Nucleus accumbens (tissue), 56 donors: ENCODE results near the gene DLGAP1.
A peak's percentile ranks its signal among the peaks of the same experiment; 100 is the strongest.

Experiments used
- DNase-seq, 56 donors: peaks; one replicate each; lab custom pipeline; 2025; lab: John Stamatoyannopoulos, UW

DLGAP1 gene

DNA sequence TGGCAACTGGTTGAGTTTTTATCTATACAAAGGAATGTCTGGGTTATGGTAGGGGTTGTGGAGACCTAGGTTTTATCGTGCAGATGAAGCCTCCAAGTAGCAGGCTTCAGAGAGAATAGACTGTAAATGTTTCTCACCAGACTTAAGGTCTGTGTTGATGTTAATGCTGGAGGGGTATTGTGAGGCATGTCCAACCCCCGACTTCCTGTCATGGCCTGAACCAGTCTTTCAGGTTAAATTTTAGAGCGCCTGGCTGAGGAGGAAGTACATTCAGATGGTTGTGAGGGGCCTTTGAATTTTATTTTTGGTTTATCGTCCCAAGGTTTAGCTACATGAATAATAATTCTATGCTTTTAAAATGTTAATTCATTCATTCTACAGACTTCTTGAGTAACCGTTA lies 435.1 kb downstream of the DLGAP1 start:
- DNase-seq: no peak

- no peak for DNase-seq
Observed at GRCh38 chr18:4017480-4017879, 437.6 kb downstream of the DLGAP1 start.

GRCh38 chr18:4016391-4017049 lies 438.6 kb downstream of the DLGAP1 start:
- DNase-seq: no peak

DNA sequence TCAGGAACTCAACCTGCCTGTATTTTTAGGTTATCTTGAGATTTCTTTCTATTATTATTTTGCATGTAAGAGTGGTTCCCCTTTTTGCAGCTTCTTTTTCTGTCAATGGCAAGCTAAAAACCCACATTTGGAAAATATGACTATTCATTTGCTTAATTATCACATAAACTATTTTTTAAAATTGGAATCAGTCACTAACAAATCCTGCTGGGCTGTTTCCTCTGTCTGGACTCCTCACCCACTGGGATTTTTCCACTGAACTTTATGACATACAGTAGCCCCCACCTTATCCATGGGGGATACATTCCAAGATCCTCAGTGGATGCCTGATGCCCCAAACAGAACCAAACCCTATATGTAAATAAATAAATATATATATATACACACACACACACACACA lies 447.3 kb downstream of the DLGAP1 start:
- no peak for DNase-seq

GRCh38 chr18:4004183-4004829 lies 450.8 kb downstream of the DLGAP1 start:
- DNase-seq: no peak

DNA sequence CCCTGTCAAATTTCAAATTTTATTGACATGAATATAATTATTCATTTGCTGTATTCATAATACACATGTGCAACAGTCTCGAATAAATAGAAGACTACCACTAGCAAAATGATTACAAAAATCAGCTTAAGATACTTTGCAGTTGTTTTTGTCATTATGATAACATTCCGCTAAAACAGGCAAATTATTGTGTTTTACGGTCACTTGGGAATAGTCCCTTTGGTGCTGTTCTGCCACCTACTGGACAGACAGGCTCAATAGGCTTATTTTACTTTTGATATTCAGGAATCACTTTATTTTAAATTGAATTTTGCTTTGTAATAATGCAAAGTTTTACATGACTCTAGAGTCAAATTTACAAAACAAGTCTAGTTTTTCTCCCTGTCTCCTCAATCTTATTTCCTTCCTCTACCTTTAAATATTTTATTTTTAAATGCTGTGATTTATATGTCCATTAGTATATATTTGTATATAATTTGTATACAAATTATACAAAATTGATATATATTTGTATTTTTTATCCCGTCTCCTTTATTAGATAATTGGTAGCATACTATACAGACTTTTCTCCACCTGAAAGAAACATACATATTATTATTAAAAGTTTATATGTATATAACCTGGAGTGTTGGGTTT lies 456.3 kb downstream of the DLGAP1 start:
- peak in 3 of 56 donors; percentile 4 to 19 (median 13) for DNase-seq

GRCh38 chr18:3995476-3996102 lies 459.5 kb downstream of the DLGAP1 start:
- peak in 25 of 56 donors; percentile 1 to 74 (median 17) for DNase-seq

GRCh38 chr18:3993941-3994687 lies 461.0 kb downstream of the DLGAP1 start:
- DNase-seq: no peak

- no peak for DNase-seq
Observed at GRCh38 chr18:3985664-3986063, 469.4 kb downstream of the DLGAP1 start.

GRCh38 chr18:3985020-3985419 lies 470.1 kb downstream of the DLGAP1 start:
- DNase-seq: no peak

- no peak for DNase-seq
Observed at GRCh38 chr18:3984163-3984757, 470.8 kb downstream of the DLGAP1 start.

- no peak for DNase-seq
Observed at GRCh38 chr18:3983351-3983969, 471.6 kb downstream of the DLGAP1 start.

- DNase-seq: no peak
Observed at GRCh38 chr18:3982541-3982940, 472.6 kb downstream of the DLGAP1 start.

GRCh38 chr18:3979024-3979423 lies 476.1 kb downstream of the DLGAP1 start:
- no peak for DNase-seq

GRCh38 chr18:3973191-3973850 lies 481.8 kb downstream of the DLGAP1 start:
- DNase-seq: no peak

GRCh38 chr18:3972291-3972930 lies 482.7 kb downstream of the DLGAP1 start:
- no peak for DNase-seq

- no peak for DNase-seq
Observed at GRCh38 chr18:3970929-3971328, 484.2 kb downstream of the DLGAP1 start.

DNA sequence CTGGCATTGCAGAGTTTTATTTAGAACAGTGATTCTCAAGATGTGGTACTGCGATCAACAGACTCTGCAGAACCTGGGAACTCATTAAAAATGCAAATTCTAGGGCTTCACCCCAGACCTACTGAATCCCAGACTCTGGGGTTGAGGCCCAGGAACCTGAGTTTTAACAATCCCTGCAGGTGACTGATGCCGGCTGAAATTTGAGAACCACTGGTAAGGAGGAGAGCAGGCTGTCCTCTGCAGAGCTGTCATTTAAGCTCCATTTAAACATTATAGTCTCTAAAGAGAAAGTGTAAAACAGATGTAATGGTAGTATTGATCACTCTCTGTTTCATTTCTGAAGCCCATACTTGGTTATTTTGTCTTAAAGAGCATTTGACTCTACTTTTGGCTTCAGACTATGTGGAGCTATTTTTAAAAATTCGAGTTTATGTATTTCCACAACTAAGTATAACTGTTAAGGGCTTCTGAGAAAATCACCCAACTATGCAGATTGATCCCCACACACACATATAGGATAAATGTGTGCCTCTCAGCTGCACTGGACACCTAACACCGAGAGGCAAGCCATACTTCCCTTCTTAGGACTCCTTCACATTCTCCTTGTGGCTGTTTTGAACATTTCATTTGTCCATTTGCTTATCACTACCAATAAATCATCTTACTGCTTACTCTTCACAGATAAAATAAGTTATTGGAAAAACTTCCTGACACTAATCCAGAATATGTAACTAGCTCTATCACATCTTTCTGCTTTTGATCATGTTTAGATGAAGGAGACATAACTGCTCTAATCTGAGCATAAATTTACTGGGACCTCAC lies 487.5 kb downstream of the DLGAP1 start:
- DNase-seq: no peak
